HG02678 (cell line): ENCODE measurements around the gene TBC1D8.

Source experiments
- ATAC-seq: cut with Tn5 transposase; IDR thresholded peaks from one replicate; pipeline ENCODE4 v1.9.1; 2021; ENCODE audit warnings: mild to moderate bottlenecking, moderate library complexity; ENCODE audit not compliant: unreplicated experiment

TBC1D8 gene

DNA sequence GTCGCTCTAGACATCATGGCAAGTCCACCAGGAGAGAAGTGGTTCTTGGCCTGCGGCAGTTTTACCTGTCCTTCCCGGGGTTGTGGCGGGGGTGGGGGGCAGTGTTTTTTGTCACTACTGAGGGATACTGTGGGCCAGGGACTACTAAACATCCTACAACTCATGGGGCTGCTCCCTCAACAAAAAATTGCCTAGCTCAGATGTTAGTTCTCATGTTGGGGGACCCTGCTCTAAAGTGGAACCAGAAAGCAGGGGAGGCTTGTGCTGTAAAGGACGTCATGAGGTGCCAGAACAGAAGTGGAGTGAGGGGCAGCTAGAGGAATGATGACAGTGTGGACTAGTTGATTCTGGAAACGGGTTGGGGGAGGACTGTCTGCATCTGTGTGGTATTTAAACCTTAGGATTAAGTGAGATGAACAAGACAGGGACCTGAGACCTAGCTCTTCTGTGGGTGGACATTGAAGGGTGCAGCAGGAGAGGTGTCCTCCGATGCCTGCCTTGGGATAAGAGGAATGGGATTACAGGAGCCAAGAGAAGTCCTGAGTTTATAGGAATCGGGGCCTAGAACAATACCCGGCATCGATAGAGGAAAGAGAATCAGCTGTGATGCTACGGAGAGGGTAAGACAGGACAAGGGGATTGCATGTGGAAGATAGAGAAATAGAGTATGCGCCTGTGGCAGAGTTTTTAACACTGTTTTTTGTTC, 146.4 kb downstream of the TBC1D8 start:
- ATAC-seq, result no peak

GRCh38 chr2:101003278-101003775, 147.9 kb downstream of the TBC1D8 start:
- no peak for ATAC-seq

DNA sequence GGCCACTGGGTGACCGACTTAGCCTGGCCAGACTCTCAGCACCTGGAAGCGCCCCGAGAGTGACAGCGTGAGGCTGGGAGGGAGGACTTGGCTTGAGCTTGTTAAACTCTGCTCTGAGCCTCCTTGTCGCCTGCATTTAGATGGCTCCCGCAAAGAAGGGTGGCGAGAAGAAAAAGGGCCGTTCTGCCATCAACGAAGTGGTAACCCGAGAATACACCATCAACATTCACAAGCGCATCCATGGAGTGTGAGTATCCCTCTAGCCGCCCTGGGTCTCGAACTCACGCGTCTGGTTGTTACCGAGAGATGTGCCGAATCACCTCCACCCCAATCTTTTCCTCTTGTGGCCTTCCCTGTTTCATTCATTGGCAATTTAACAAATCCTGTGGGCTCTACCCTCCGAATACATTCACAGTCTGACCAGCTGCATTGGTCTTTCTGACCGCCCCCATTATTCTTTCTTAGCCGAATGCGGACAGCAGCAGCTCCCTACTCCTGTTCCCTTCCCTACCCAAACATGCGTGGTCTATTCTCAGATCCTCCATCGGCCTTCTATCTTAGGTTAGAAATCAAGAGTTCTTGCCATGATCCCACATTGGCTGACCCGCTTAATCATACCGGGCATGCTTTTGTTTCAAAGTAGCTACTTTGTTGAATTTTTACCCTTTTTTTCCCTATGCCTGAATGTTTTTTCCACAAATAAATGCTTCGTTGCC, 148.5 kb downstream of the TBC1D8 start:
- ATAC-seq, result no peak

DNA sequence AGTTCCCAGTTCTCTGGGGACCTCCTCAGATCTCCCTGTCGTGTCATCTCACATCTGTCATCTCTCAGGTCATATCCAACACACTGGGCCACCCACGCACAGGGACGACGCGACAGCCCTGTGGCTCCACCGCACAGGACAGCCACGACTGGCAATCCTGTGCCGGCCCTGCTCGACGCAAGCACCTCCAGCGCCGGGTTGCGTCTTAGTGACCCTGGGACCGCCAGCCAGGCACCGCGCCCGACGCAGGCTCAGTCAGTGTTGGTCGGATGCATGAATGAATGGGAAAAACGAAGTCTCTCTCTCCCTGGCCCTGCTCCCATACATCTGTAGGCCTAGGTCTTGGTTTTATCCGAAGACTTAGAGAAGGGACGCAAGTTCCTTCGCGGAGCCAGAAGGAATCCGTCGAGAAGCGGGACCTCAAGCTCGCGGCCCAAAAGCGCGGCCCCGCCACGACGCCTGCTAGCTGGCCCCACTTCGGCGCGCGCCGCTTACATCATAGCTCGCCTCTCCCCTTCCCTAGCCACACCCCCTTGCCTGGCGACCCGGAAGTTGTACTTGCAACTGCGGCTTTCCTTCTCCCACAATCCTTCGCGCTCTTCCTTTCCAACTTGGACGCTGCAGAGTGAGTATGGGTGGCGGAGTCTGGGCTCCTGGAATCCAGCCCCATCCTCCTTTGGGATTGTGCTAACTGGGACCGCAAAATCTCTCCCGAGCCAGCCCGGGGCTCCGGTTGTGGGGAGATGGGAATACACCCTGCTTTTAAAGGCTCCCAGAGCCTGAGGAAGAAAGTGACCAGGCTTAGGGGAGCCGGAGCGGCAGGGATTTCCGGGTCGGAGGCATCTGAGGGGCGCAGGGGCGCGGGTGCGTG, 149.3 kb downstream of the TBC1D8 start, which contains the start of gene RPL31:
Gene RPL31, plus strand, starts transcription at position 599 of the 871 bp plus-strand sequence. CDS start 413 bp downstream, outside the sequence.
- ATAC-seq, result peak; percentile 97

DNA sequence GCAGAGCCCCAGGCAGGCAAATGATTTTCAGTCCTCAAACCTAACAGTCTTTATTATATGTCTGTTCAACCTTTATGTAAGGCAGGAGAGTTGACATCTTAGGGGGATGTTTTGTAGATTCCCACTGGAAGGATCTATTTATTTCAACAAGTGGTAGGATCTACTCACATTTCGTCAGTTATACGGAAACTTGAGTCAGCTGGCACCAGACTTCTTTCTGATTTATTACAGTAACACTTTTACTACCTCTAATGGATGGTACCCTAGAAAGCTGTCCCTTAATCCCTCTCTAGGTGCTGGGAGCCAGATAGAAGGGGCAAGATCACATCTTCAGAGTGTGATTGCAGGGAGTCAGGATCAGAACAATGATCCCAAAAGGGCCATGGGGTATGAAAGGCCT, 151.2 kb downstream of the TBC1D8 start:
- no peak for ATAC-seq

DNA sequence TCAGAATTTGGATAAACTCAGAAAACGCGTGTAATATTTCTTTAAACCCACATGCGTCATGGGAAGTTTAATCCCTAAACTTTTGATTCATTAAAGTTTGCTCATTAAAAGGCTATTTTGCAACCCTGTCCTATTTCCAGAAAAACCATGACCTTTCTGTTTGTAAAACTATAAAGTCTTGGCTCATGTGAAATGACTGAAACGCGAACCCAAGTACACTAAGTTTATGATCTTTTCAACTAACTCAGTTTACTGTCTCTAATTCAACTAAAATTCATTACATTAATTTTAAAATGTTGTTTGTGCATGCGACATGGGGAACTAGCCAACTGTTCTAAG, 153.0 kb downstream of the TBC1D8 start:
- no peak for ATAC-seq

- ATAC-seq, result no peak
These were observed 153.5 kb downstream of the TBC1D8 start for GRCh38 chr2:100997509-100998234.

DNA sequence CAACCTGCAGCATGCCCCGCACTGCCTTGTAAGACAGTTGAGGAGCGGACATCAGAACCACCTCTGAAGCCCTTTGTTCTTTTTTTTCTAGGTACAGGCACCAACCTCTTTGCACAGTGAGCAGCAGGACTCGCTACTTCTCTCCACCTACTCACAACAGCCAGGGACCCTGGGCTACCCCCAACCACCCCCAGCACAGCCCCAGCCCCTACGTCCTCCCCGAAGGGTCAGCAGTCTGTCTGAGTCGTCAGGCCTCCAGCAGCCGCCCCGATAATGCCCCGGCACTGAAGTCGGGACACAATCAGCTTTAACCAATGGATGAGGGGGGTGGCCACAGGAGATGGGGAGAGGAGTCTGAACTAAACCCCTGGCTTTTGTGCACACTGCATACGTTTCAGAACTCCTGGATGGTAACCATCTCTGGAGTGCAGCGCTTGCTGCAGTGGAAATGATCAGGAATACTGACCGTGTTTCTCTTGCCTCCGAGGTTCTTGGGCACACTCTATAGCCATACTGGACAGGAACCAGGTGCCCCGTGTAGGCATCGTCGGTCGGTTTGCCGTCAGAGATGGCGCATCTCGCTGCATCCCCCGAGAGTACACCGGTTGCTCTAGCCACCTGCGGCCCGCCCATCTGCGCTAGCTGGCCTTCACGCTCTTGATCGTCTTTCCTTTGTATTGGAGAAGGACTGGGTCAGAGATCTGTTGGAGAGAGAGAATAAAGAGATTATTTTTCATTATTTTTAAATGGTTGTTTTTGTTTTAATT, 155.7 kb downstream of the TBC1D8 start:
- ATAC-seq, result no peak

DNA sequence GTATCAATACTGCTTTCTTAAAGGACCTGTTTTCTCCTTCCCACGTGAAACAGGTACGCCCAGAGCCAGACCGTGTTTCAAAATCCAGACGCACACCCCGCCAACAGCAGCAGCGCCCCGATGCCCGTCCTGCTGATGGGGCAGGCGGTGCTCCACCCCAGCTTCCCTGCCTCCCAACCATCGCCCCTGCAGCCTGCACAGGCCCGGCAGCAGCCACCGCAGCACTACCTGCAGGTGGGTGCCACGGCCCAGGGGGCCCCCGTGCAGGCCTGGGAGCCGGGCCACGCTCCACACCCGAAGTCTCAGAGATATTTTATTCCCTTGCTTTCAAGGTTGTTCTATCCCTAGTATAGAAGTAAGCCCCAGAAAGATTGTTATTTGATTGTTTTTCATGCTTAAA, 157.9 kb downstream of the TBC1D8 start:
- ATAC-seq, result no peak

- no peak for ATAC-seq
These were observed 158.9 kb downstream of the TBC1D8 start for GRCh38 chr2:100992262-100992661.

DNA sequence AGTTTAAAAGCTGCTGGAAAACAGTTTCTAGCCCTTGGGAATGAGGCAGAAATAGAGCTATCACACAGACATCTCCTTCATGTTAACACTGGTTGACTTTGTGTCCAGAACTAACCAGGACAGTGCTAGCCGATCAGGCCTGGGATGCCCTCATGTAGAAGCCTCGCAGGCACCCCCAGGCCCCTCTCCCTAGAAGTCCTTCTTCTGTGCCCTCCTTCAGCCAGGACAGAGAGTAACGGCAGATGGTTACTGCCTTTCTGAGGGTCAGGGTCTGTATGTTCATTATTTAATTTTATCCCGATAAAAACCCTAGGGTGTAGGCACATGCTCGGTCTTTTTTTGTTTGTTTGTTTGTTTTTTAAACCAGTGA, 159.8 kb downstream of the TBC1D8 start:
- no peak for ATAC-seq

- ATAC-seq, result no peak
These were observed 160.4 kb downstream of the TBC1D8 start for GRCh38 chr2:100990650-100991403.

- ATAC-seq, result no peak
These were observed 161.0 kb downstream of the TBC1D8 start for GRCh38 chr2:100990166-100990565.

GRCh38 chr2:100989666-100990065, 161.5 kb downstream of the TBC1D8 start:
- no peak for ATAC-seq

GRCh38 chr2:100988630-100989417, 162.4 kb downstream of the TBC1D8 start:
- ATAC-seq, result no peak

GRCh38 chr2:100987974-100988373, 163.2 kb downstream of the TBC1D8 start:
- no peak for ATAC-seq

GRCh38 chr2:100987536-100987935, 163.6 kb downstream of the TBC1D8 start:
- no peak for ATAC-seq

DNA sequence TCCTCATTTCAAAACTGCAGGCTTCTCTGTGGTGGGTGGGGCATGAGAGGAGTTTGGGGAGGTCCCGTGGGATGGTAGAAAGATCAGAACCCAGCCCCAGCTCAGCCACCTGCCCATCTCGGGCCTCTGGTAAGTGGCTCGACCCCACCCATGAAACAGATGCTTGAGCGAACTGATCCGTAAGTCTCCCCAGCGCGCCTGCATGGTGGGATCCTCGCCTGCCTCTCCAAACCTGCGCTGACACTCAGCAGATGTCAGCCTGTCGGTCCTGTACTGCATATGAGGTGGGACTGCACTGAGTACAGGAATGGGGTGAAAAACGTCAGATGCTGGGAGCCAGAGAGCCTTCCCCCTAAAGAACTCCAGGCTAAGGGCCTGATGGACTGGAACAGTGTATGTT, 165.0 kb downstream of the TBC1D8 start:
- no peak for ATAC-seq
